SH-SY5Y (cell line): ENCODE data around the gene ABCD1.

Source experiments
- GATA2 ChIP-seq: IDR thresholded peaks from 2 replicates; pipeline ENCODE4 v1.6.1; 2011; ENCODE audit warnings: mild to moderate bottlenecking, low read depth, low read length
- GATA3 ChIP-seq: IDR thresholded peaks from 2 replicates; pipeline ENCODE4 v1.6.1; 2011; ENCODE audit warnings: low read depth, mild to moderate bottlenecking, low read length, moderate library complexity

DNA sequence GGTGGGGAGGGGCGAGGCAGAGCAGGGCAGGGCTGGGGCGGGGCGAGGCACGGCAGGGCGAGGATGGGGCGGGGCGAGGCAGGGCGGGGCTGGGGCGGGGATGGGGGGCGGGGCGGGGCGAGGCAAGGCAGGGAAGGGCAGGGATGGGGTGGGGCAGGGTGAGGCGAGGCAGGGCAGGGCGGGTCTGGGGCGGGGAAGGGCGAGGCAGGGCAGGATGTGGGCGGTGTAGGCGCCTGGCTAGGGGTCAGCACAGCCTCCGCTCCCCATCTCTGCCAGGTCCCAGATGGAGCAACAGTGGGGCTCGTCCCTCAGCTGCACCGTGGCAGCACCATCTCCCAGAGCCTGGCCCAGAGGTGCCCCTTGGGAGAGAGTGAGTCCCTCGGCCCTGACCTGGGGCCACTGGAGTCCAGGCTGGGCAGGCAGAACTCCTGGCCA lies 52.0 kb downstream of the ABCD1 start:
- no peak for TF ChIP-seq GATA2
- TF ChIP-seq GATA3: no peak
